IPS-18c (cell line): ENCODE data around the gene MBD6.
"Not testable (repeated sequence)": the region's sequence is repeated elsewhere in the genome, so short reads cannot be mapped to it uniquely, and the experiment has no call there.

ENCODE experiments used
- H3K4me3 ChIP-seq: 2 replicates; pipeline ENCODE4 v1.7.0; 2013; ENCODE audit warnings: low read depth, mild to moderate bottlenecking, low read length, moderate library complexity; ENCODE audit not compliant: insufficient read depth
- H3K9me3 ChIP-seq: one replicate; pipeline ENCODE4 v1.6.1; 2013; ENCODE audit warnings: mild to moderate bottlenecking, low read length, moderate library complexity; ENCODE audit not compliant: control insufficient read depth, insufficient read depth

Gene MBD6

GRCh38 chr12:57550641-57551549, 28.3 kb downstream of the MBD6 start:
- H3K9me3 ChIP-seq = no peaks in the 10 kb centered on the region
- peak overlapping the region; percentile 85 for H3K4me3 ChIP-seq

GRCh38 chr12:57551637-57552305, 29.1 kb downstream of the MBD6 start:
- no peak overlapping the region; the same call in 1 of the 2 replicates for H3K4me3 ChIP-seq
- no peaks in the 10 kb centered on the region for H3K9me3 ChIP-seq

GRCh38 chr12:57552306-57552651, 29.7 kb downstream of the MBD6 start:
- Histone ChIP-seq H3K4me3 (no peak overlapping the region), H3K9me3 (no peaks in the 10 kb centered on the region)

GRCh38 chr12:57552835-57553313, 30.2 kb downstream of the MBD6 start:
- Histone ChIP-seq H3K9me3 (no peaks in the 10 kb centered on the region), H3K4me3 (no peak overlapping the region)

GRCh38 chr12:57553343-57554202, 30.9 kb downstream of the MBD6 start:
- no peak overlapping the region for H3K4me3 ChIP-seq
- no peaks in the 10 kb centered on the region for H3K9me3 ChIP-seq

GRCh38 chr12:57554453-57554852, 31.8 kb downstream of the MBD6 start:
- H3K9me3 ChIP-seq = no peaks in the 10 kb centered on the region
- H3K4me3 ChIP-seq = no peak overlapping the region

GRCh38 chr12:57554897-57555296, 32.3 kb downstream of the MBD6 start:
- Histone ChIP-seq H3K9me3 (no peaks in the 10 kb centered on the region), H3K4me3 (no peak overlapping the region)

GRCh38 chr12:57558864-57559263, 36.2 kb downstream of the MBD6 start:
- Histone ChIP-seq H3K9me3 (no peaks in the 10 kb centered on the region), H3K4me3 (no peak overlapping the region)

- no peak overlapping the region for H3K4me3 ChIP-seq
- H3K9me3 ChIP-seq = no peaks in the 10 kb centered on the region
These were observed 37.9 kb downstream of the MBD6 start for GRCh38 chr12:57560516-57560915.

- not testable (repeated sequence) for H3K4me3 ChIP-seq, H3K9me3 ChIP-seq
These were observed 38.5 kb downstream of the MBD6 start for GRCh38 chr12:57561117-57561516.

- Histone ChIP-seq H3K9me3 (no peaks in the 10 kb centered on the region), H3K4me3 (no peak overlapping the region)
These were observed 40.7 kb downstream of the MBD6 start for GRCh38 chr12:57563358-57563757.

- Histone ChIP-seq H3K4me3 (no peak overlapping the region), H3K9me3 (no peaks in the 10 kb centered on the region)
These were observed 41.6 kb downstream of the MBD6 start for GRCh38 chr12:57564178-57564740.

- Histone ChIP-seq H3K9me3 (no peaks in the 10 kb centered on the region), H3K4me3 (no peak overlapping the region)
These were observed 46.2 kb downstream of the MBD6 start for GRCh38 chr12:57568838-57569237.

GRCh38 chr12:57569858-57570257, 47.2 kb downstream of the MBD6 start:
- no peaks in the 10 kb centered on the region for H3K9me3 ChIP-seq
- H3K4me3 ChIP-seq = no peak overlapping the region

GRCh38 chr12:57570438-57570837, 47.8 kb downstream of the MBD6 start:
- H3K4me3 ChIP-seq, H3K9me3 ChIP-seq: not testable (repeated sequence)

- no peak overlapping the region for H3K4me3 ChIP-seq
- H3K9me3 ChIP-seq = no peaks in the 10 kb centered on the region
These were observed 49.5 kb downstream of the MBD6 start for GRCh38 chr12:57571926-57572762.
